CD4-positive, alpha-beta T cell treated with Interleukin-10 for 1 hour (primary cell): Measurements from ENCODE around the gene A1BG.

Experiments
- DNase-seq: peaks from one replicate; pipeline ENCODE4 v3.0.0-alpha.2; 2020

A1BG gene

GRCh38 chr19:58334691-58335249, 18.5 kb downstream of the A1BG start:
- no peak for DNase-seq

GRCh38 chr19:58332697-58333096, 20.6 kb downstream of the A1BG start:
- no peak for DNase-seq

- DNase-seq, result no peak
Measured at GRCh38 chr19:58330458-58330857, 22.8 kb downstream of the A1BG start.

GRCh38 chr19:58328999-58329398, 24.3 kb downstream of the A1BG start:
- DNase-seq, result peak; percentile 28

- DNase-seq, result peak; percentile 92
Measured at GRCh38 chr19:58326914-58327726, 26.2 kb downstream of the A1BG start, which contains the start of gene ZSCAN22. TSS of gene ZSCAN22 (plus strand) at chr19:58326994. CDS start at chr19:58334803, 7,809 bp downstream.

GRCh38 chr19:58326501-58326913, 26.8 kb downstream of the A1BG start:
- DNase-seq, result no peak

- DNase-seq, result no peak
Measured at GRCh38 chr19:58325311-58326022, 27.8 kb downstream of the A1BG start.

GRCh38 chr19:58319241-58319640, 34.1 kb downstream of the A1BG start:
- DNase-seq, result no peak

GRCh38 chr19:58318297-58318696, 35.0 kb downstream of the A1BG start:
- DNase-seq, result no peak

GRCh38 chr19:58317476-58318072, 35.7 kb downstream of the A1BG start:
- DNase-seq, result no peak

- no peak for DNase-seq
Measured at GRCh38 chr19:58315580-58315979, 37.7 kb downstream of the A1BG start.

GRCh38 chr19:58311345-58311865, 41.9 kb downstream of the A1BG start:
- DNase-seq, result no peak

- DNase-seq, result peak; percentile 21
Measured at GRCh38 chr19:58310685-58311084, 42.6 kb downstream of the A1BG start.

GRCh38 chr19:58307736-58308135, 45.6 kb downstream of the A1BG start:
- DNase-seq, result no peak

- DNase-seq, result peak; percentile 11
Measured at GRCh38 chr19:58305932-58306323, 47.4 kb downstream of the A1BG start.

- peak; percentile 96 for DNase-seq
Measured at GRCh38 chr19:58305065-58305931, 48.0 kb downstream of the A1BG start, which contains the start of gene ERVK3-1. TSS of gene ERVK3-1 (plus strand) at chr19:58305377. CDS start at chr19:58312169, 6,792 bp downstream.

- no peak for DNase-seq
Measured at GRCh38 chr19:58304748-58305064, 48.6 kb downstream of the A1BG start.

GRCh38 chr19:58304255-58304654, 49.0 kb downstream of the A1BG start:
- DNase-seq, result no peak

GRCh38 chr19:58300620-58301019, 52.7 kb downstream of the A1BG start:
- no peak for DNase-seq

- no peak for DNase-seq
Measured at GRCh38 chr19:58296104-58296503, 57.2 kb downstream of the A1BG start.
